GM21381 (cell line): ENCODE measurements around the gene DCBLD1.
"Not testable (repeated sequence)": the region's sequence is repeated elsewhere in the genome, so short reads cannot be mapped to it uniquely, and the experiment has no call there.

Experiments used
- ATAC-seq: cut with Tn5 transposase; IDR thresholded peaks from one replicate; pipeline ENCODE4 v1.9.1; 2021; ENCODE audit warnings: mild to moderate bottlenecking, moderate library complexity; ENCODE audit not compliant: unreplicated experiment

DCBLD1 gene

GRCh38 chr6:117496383-117496990, 14.0 kb downstream of the DCBLD1 start:
- peak; percentile 46 for ATAC-seq

GRCh38 chr6:117497237-117497636, 14.8 kb downstream of the DCBLD1 start:
- ATAC-seq: no peak

- ATAC-seq: no peak
Measured at GRCh38 chr6:117498159-117498558, 15.7 kb downstream of the DCBLD1 start.

GRCh38 chr6:117501722-117502121, 19.2 kb downstream of the DCBLD1 start:
- no peak for ATAC-seq

GRCh38 chr6:117502580-117502979, 20.1 kb downstream of the DCBLD1 start:
- ATAC-seq: no peak

- ATAC-seq: no peak
Measured at GRCh38 chr6:117503211-117503610, 20.7 kb downstream of the DCBLD1 start.

GRCh38 chr6:117504478-117505144, 22.1 kb downstream of the DCBLD1 start:
- no peak for ATAC-seq

GRCh38 chr6:117505311-117505710, 22.8 kb downstream of the DCBLD1 start:
- no peak for ATAC-seq

- no peak for ATAC-seq
Measured at GRCh38 chr6:117506180-117506835, 23.8 kb downstream of the DCBLD1 start.

- ATAC-seq: no peak
Measured at GRCh38 chr6:117506907-117507306, 24.4 kb downstream of the DCBLD1 start.

GRCh38 chr6:117508450-117508971, 26.0 kb downstream of the DCBLD1 start:
- ATAC-seq: no peak

GRCh38 chr6:117509021-117509420, 26.5 kb downstream of the DCBLD1 start:
- no peak for ATAC-seq

GRCh38 chr6:117512056-117512828, 29.8 kb downstream of the DCBLD1 start:
- ATAC-seq: no peak

GRCh38 chr6:117512987-117513573, 30.6 kb downstream of the DCBLD1 start:
- ATAC-seq: no peak

GRCh38 chr6:117513778-117514365, 31.4 kb downstream of the DCBLD1 start:
- no peak for ATAC-seq

- ATAC-seq: no peak
Measured at GRCh38 chr6:117514655-117515054, 32.2 kb downstream of the DCBLD1 start.

- ATAC-seq: no peak
Measured at GRCh38 chr6:117515326-117515725, 32.9 kb downstream of the DCBLD1 start.

GRCh38 chr6:117517995-117518394, 35.5 kb downstream of the DCBLD1 start:
- ATAC-seq: not testable (repeated sequence)

- no peak for ATAC-seq
Measured at GRCh38 chr6:117518870-117519269, 36.4 kb downstream of the DCBLD1 start.

- ATAC-seq: no peak
Measured at GRCh38 chr6:117520603-117521395, 38.3 kb downstream of the DCBLD1 start.
